Type B pancreatic cell (in vitro differentiated cells): ENCODE data around the gene FBXO36. TPM values are rescaled to one million over a fixed set of nuclear protein-coding genes. Genes with fewer than 3 reads are reported as not detected.

Experiments used
- DNase-seq: peaks from one replicate; pipeline ENCODE4 v3.0.0; 2021; ENCODE audit warnings: mixed read lengths; ENCODE audit not compliant: unreplicated experiment; ENCODE audit errors: extremely low spot score
- H3K27ac Mint-ChIP-seq: 2 replicates; pipeline ENCODE4 v1.8.0; 2021; ENCODE audit warnings: mild to moderate bottlenecking, mixed read lengths
- H3K27me3 Mint-ChIP-seq: 2 replicates; pipeline ENCODE4 v1.8.0; 2021; ENCODE audit warnings: mixed read lengths
- H3K36me3 Mint-ChIP-seq: 2 replicates; pipeline ENCODE4 v1.8.0; 2021; ENCODE audit warnings: mixed read lengths
- H3K4me1 Mint-ChIP-seq: one replicate; pipeline ENCODE4 v1.8.0; 2021; ENCODE audit warnings: mixed read lengths; ENCODE audit not compliant: unreplicated experiment
- H3K4me3 Mint-ChIP-seq: 2 replicates; pipeline ENCODE4 v1.8.0; 2021; ENCODE audit warnings: mild to moderate bottlenecking, mixed read lengths
- H3K9me3 Mint-ChIP-seq: 2 replicates; pipeline ENCODE4 v1.8.0; 2021; ENCODE audit warnings: mixed read lengths
- CTCF ChIP-seq: fragments of 200-600 bp; sonication (generic); conservative IDR thresholded peaks from 2 replicates; pipeline ENCODE4 v1.5.0; 2021; ENCODE audit warnings: antibody characterized with exemption, mild to moderate bottlenecking
- total RNA-seq: library from RNA; stranded (reverse); gene quantifications from 2 replicates; pipeline ENCODE4 v1.2.1, GENCODE V29; 2021; ENCODE audit warnings: low replicate concordance

The FBXO36 gene
- total RNA-seq, 1 donor from 2014 or later = 3.2 TPM

GRCh38 chr2:230000118-230000841 is 78.0 kb downstream of the FBXO36 start:
- no peak for DNase-seq
- H3K9me3 Mint-ChIP-seq = no peaks in the 10 kb centered on the region
- H3K36me3 Mint-ChIP-seq = peaks cover 10% of the 10 kb centered on the region
- H3K4me3 Mint-ChIP-seq = no peak overlapping the region
- no peak for TF ChIP-seq CTCF
- no peaks in the 10 kb centered on the region for H3K4me1 Mint-ChIP-seq
- H3K27ac Mint-ChIP-seq = no peak overlapping the region
- H3K27me3 Mint-ChIP-seq = no peaks in the 10 kb centered on the region

- Mint-ChIP-seq H3K27ac (no peak overlapping the region), H3K4me1 (peaks cover 4% of the 10 kb centered on the region), H3K36me3 (peaks cover 11% of the 10 kb centered on the region), H3K27me3 (no peaks in the 10 kb centered on the region), H3K4me3 (no peak overlapping the region), H3K9me3 (no peaks in the 10 kb centered on the region)
- no peak for DNase-seq
- TF ChIP-seq CTCF = peak; percentile 87
Measured at GRCh38 chr2:230007931-230008707, 85.8 kb downstream of the FBXO36 start.

- Mint-ChIP-seq H3K9me3 (no peaks in the 10 kb centered on the region), H3K27ac (no peak overlapping the region), H3K4me1 (peaks cover 4% of the 10 kb centered on the region), H3K4me3 (no peak overlapping the region), H3K36me3 (peaks cover 11% of the 10 kb centered on the region), H3K27me3 (no peaks in the 10 kb centered on the region)
- DNase-seq = no peak
- TF ChIP-seq CTCF = no peak
Measured at GRCh38 chr2:230008708-230009066, 86.4 kb downstream of the FBXO36 start.

- Mint-ChIP-seq H3K9me3 (no peaks in the 10 kb centered on the region), H3K4me3 (no peak overlapping the region), H3K36me3 (peaks cover 4% of the 10 kb centered on the region), H3K27me3 (no peaks in the 10 kb centered on the region), H3K27ac (no peak overlapping the region), H3K4me1 (peaks cover 4% of the 10 kb centered on the region)
- TF ChIP-seq CTCF = no peak
- DNase-seq = no peak
Measured at GRCh38 chr2:230010501-230010900, 88.2 kb downstream of the FBXO36 start.

- H3K27ac Mint-ChIP-seq = no peak overlapping the region
- TF ChIP-seq CTCF = no peak
- H3K36me3 Mint-ChIP-seq = peaks cover 8% of the 10 kb centered on the region
- H3K9me3 Mint-ChIP-seq = peaks cover 5% of the 10 kb centered on the region
- DNase-seq = no peak
- H3K4me1 Mint-ChIP-seq = peaks cover 4% of the 10 kb centered on the region
- H3K27me3 Mint-ChIP-seq = no peaks in the 10 kb centered on the region
- no peak overlapping the region for H3K4me3 Mint-ChIP-seq
Measured at GRCh38 chr2:230011617-230012016, 89.3 kb downstream of the FBXO36 start.
